Panc1 (cell line): ENCODE results near the gene ENTPD1. TPM values are rescaled to one million over a fixed set of nuclear protein-coding genes. Genes with fewer than 3 reads are reported as not detected.

Experiments
- ATAC-seq: fragments of 200-7000 bp; cut with Tn5 transposase; 2 replicates; pipeline ENCODE4 v1.9.1; 2020; ENCODE audit warnings: mild to moderate bottlenecking, moderate library complexity
- BruUV-seq: library from RNA; stranded (reverse); fragments of 400-500 nt; replicated peaks from 2 replicates; lab custom pipeline; 2021; lab: Mats Ljungman, UMichigan
- CTCF ChIA-PET: fragments of 300-600 bp; sonication (Branson Sonifier 250); formaldehyde crosslinking; loops from one replicate; lab custom pipeline; 2022; ENCODE audit warnings: antibody characterized with exemption; lab: Charles Lee
- POLR2A ChIA-PET: fragments of 300-600 bp; sonication (Branson Sonifier 250); formaldehyde crosslinking; loops from one replicate; lab custom pipeline; 2022; ENCODE audit warnings: antibody characterized with exemption; lab: Charles Lee
- DNase-seq: peaks from one replicate; pipeline ENCODE4 v3.0.0-alpha.2; 2010; ENCODE audit warnings: low read depth, low spot score
- H3K27ac ChIP-seq: 2 replicates; pipeline ENCODE4 v1.5.1; 2011; ENCODE audit warnings: mild to moderate bottlenecking, low read length, inconsistent platforms
- H3K27me3 ChIP-seq: fragments of 200-500 bp; sonication (Bioruptor generic); 2 replicates; pipeline ENCODE4 v1.6.0; 2014; ENCODE audit warnings: low read length, inconsistent platforms; ENCODE audit not compliant: control insufficient read depth, insufficient read depth
- H3K36me3 ChIP-seq: fragments of 200-500 bp; sonication (Bioruptor generic); 2 replicates; pipeline ENCODE4 v1.5.1; 2014; ENCODE audit warnings: inconsistent platforms, mild to moderate bottlenecking, low read length, moderate library complexity; ENCODE audit not compliant: control insufficient read depth, insufficient read depth
- H3K4me1 ChIP-seq: 2 replicates; pipeline ENCODE4 v1.5.1; 2011; ENCODE audit warnings: inconsistent platforms, mild to moderate bottlenecking, low read length, moderate library complexity; ENCODE audit not compliant: control insufficient read depth, insufficient read depth
- H3K4me3 ChIP-seq, 2 experiments: 2 replicates each; pipeline ENCODE4 v1.5.1; 2011 to 2012; ENCODE audit warnings: low read depth in 2 of 2, low read length in 2 of 2, mild to moderate bottlenecking in 2 of 2, inconsistent platforms in 1 of 2, moderate library complexity in 1 of 2
- H3K9me3 ChIP-seq: fragments of 200-500 bp; sonication (Bioruptor generic); 2 replicates; pipeline ENCODE4 v1.5.1; 2014; ENCODE audit warnings: low read depth, mild to moderate bottlenecking, inconsistent platforms, low read length, moderate library complexity; ENCODE audit not compliant: control insufficient read depth, insufficient read depth
- POLR2AphosphoS5 ChIP-seq: IDR thresholded peaks from 2 replicates; pipeline ENCODE4 v1.6.1; 2012; ENCODE audit warnings: mild to moderate bottlenecking, low read depth, low read length, moderate library complexity
- SIN3A ChIP-seq: IDR thresholded peaks from 2 replicates; pipeline ENCODE4 v1.6.1; 2012; ENCODE audit warnings: low read depth, mild to moderate bottlenecking, low read length, moderate library complexity, borderline replicate concordance; ENCODE audit not compliant: insufficient read depth
- TCF7L2 ChIP-seq: IDR thresholded peaks from 2 replicates; pipeline ENCODE4 v1.6.1; 2011; ENCODE audit warnings: mild to moderate bottlenecking, low read depth, low read length, inconsistent platforms
- in situ Hi-C: cut with HindIII; loops from 2 replicates; pipeline ENCODE4 v1.10.0; 2016; ENCODE audit warnings: low sequenced_read_pairs, low pct_unique_long_range_greater_than_20kb
- intact Hi-C: fragments of 100-400 bp; cut with micrococcal nuclease; formaldehyde crosslinking; loops from one replicate; pipeline ENCODE4 v1.10.0; 2022; ENCODE audit not compliant: unreplicated experiment
- total RNA-seq: library from RNA; stranded (reverse); gene quantifications from one replicate; pipeline ENCODE4 v1.2.1, GENCODE V29; 2021; ENCODE audit not compliant: unreplicated experiment
- TF ChIP-seq, protein P1 (sequence below): fragments of 450-650 bp; IDR thresholded peaks from 2 replicates; pipeline ENCODE4 v1.5.1; 2017; ENCODE audit warnings: mild to moderate bottlenecking
- TF ChIP-seq, protein P2 (sequence below), 2 experiments: IDR thresholded peaks; 2 replicates each; pipeline ENCODE4 v1.6.1; 2011 to 2012; ENCODE audit warnings: low read depth in 2 of 2, control low read depth in 1 of 2, low read length in 1 of 2, mild to moderate bottlenecking in 1 of 2, moderate library complexity in 1 of 2; ENCODE audit not compliant: insufficient read depth in 1 of 2

Gene ENTPD1
- total RNA-seq, 1 experiment from 2014 or later, result 0.31 TPM

DNA sequence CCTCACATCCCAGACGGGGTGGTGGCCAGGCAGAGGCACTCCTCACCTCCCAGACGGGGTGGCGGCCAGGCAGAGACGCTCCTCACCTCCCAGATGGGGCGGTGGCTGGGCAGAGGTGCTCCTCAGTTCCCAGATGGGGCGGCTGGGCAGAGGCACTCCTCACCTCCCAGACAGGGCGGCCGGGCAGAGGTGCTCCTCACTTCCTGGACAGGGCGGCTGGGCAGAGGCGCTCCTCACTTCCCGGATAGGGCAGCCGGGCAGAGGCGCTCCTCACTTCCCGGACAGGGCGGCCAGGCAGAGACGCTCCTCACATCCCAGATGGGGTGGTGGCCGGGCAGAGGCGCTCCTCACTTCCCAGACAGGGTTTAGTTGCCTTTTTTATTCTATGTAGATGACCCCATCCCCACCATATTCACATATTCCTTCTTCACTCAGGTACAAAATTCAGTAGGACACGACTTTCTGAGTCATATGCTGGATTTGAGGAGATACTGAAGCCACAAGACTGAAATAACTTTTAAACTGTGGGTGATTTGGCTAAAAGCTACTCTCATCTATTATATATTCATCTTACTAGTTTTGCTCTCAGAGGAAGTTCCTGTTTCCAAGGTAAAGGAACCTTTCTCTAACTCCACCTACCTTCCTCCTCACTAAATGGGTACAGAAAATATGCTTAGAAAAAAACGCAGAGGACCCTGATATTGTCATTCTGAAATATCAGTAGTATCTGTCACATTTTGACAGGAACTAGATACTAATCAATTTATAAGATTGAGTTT is 54.4 kb downstream of the ENTPD1 start:
- no peak for DNase-seq
- no TSS peak for BruUV-seq
- Histone ChIP-seq H3K9me3 (no peaks in the 10 kb centered on the region), H3K4me1 (no peaks in the 10 kb centered on the region), H3K27ac (no peak overlapping the region), H3K27me3 (0 out of 2 replicates have a peak, but pooled peaks cover 3% of the 10 kb centered on the region), H3K4me3 (no peak overlapping the region), H3K36me3 (no peaks in the 10 kb centered on the region)
- in situ Hi-C loops, result no loop called here
- TF ChIP-seq, protein P1, sequence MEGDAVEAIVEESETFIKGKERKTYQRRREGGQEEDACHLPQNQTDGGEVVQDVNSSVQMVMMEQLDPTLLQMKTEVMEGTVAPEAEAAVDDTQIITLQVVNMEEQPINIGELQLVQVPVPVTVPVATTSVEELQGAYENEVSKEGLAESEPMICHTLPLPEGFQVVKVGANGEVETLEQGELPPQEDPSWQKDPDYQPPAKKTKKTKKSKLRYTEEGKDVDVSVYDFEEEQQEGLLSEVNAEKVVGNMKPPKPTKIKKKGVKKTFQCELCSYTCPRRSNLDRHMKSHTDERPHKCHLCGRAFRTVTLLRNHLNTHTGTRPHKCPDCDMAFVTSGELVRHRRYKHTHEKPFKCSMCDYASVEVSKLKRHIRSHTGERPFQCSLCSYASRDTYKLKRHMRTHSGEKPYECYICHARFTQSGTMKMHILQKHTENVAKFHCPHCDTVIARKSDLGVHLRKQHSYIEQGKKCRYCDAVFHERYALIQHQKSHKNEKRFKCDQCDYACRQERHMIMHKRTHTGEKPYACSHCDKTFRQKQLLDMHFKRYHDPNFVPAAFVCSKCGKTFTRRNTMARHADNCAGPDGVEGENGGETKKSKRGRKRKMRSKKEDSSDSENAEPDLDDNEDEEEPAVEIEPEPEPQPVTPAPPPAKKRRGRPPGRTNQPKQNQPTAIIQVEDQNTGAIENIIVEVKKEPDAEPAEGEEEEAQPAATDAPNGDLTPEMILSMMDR, result no peak
- TF ChIP-seq TCF7L2 (no peak), SIN3A (no peak), POLR2AphosphoS5 (no peak)
- TF ChIP-seq, protein P2, sequence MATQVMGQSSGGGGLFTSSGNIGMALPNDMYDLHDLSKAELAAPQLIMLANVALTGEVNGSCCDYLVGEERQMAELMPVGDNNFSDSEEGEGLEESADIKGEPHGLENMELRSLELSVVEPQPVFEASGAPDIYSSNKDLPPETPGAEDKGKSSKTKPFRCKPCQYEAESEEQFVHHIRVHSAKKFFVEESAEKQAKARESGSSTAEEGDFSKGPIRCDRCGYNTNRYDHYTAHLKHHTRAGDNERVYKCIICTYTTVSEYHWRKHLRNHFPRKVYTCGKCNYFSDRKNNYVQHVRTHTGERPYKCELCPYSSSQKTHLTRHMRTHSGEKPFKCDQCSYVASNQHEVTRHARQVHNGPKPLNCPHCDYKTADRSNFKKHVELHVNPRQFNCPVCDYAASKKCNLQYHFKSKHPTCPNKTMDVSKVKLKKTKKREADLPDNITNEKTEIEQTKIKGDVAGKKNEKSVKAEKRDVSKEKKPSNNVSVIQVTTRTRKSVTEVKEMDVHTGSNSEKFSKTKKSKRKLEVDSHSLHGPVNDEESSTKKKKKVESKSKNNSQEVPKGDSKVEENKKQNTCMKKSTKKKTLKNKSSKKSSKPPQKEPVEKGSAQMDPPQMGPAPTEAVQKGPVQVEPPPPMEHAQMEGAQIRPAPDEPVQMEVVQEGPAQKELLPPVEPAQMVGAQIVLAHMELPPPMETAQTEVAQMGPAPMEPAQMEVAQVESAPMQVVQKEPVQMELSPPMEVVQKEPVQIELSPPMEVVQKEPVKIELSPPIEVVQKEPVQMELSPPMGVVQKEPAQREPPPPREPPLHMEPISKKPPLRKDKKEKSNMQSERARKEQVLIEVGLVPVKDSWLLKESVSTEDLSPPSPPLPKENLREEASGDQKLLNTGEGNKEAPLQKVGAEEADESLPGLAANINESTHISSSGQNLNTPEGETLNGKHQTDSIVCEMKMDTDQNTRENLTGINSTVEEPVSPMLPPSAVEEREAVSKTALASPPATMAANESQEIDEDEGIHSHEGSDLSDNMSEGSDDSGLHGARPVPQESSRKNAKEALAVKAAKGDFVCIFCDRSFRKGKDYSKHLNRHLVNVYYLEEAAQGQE (IDR thresholded peaks at IDR 0.05; ENCODE audit: insufficient read depth in 1 of 2, low read depth in 2 of 2, low read length in 1 of 2), result no peak
- POLR2A ChIA-PET, result no interaction called here
- ATAC-seq, result no peak
- CTCF ChIA-PET, result no interaction called here
- intact Hi-C loops, result no loop called here

GRCh38 chr10:95813054-95813685 is 57.2 kb downstream of the ENTPD1 start:
- TF ChIP-seq POLR2AphosphoS5 (no peak), SIN3A (no peak), TCF7L2 (no peak)
- TF ChIP-seq, protein P2 (IDR thresholded peaks at IDR 0.05; ENCODE audit: insufficient read depth in 1 of 2, low read depth in 2 of 2, low read length in 1 of 2), result no peak
- TF ChIP-seq, protein P1, result no peak
- POLR2A ChIA-PET, result no interaction called here
- Histone ChIP-seq H3K9me3 (no peaks in the 10 kb centered on the region), H3K36me3 (no peaks in the 10 kb centered on the region), H3K4me1 (no peaks in the 10 kb centered on the region), H3K27me3 (0 out of 2 replicates have a peak, but pooled peaks cover 3% of the 10 kb centered on the region), H3K4me3 (no peak overlapping the region), H3K27ac (no peak overlapping the region)
- DNase-seq (no peak), ATAC-seq (no peak)
- in situ Hi-C loops (no loop called here), intact Hi-C loops (no loop called here)
- no TSS peak for BruUV-seq
- CTCF ChIA-PET, result no interaction called here
